Brain microvascular endothelial cell (primary cell): ENCODE data around the gene ZBTB37.
A peak's percentile ranks its signal among the peaks of the same experiment; 100 is the strongest.

Experiments
- DNase-seq: peaks from one replicate; pipeline ENCODE4 v3.0.0-alpha.2; 2020
- H3K27ac ChIP-seq: fragments of 250-450 bp; sonication (Bioruptor Pico); 2 replicates; pipeline ENCODE4 v1.5.1; 2020; ENCODE audit warnings: mild to moderate bottlenecking, moderate library complexity
- H3K27me3 ChIP-seq: fragments of 250-450 bp; sonication (Bioruptor Pico); replicated peaks from 2 replicates; pipeline ENCODE4 v1.5.1; 2020; ENCODE audit warnings: mild to moderate bottlenecking
- H3K36me3 ChIP-seq: fragments of 250-450 bp; sonication (Bioruptor Pico); replicated peaks from 2 replicates; pipeline ENCODE4 v1.5.1; 2020; ENCODE audit warnings: mild to moderate bottlenecking
- H3K4me3 ChIP-seq: 2 replicates; pipeline ENCODE4 v1.5.1; 2011; ENCODE audit warnings: low read depth, mild to moderate bottlenecking, control low read depth, low read length, moderate library complexity
- CTCF ChIP-seq: IDR thresholded peaks from 2 replicates; pipeline ENCODE4 v1.5.1; 2011; ENCODE audit warnings: low read depth, mild to moderate bottlenecking, moderate library complexity, low read length, control low read depth, inconsistent platforms; ENCODE audit errors: missing control alignments
- in situ Hi-C: cut with HindIII; loops from 2 replicates; pipeline ENCODE4 v1.10.0; 2017; ENCODE audit warnings: low sequenced_read_pairs, low pct_ligation_motif_present

ZBTB37 gene

GRCh38 chr1:173867753-173868265, 371 bp upstream of the ZBTB37 start, which contains the start of gene GAS5:
Gene GAS5, minus strand, starts transcription at chr1:173867989.
- peaks cover 50% of the 10 kb centered on the region for H3K36me3 ChIP-seq
- DNase-seq: peak; percentile 99
- H3K4me3 ChIP-seq: peak within 1 kb of the TSS; percentile 95
- in situ Hi-C loops: no loop called here
- peak within 1 kb of the TSS; percentile 70 for H3K27ac ChIP-seq
- no peak for TF ChIP-seq CTCF
- H3K27me3 ChIP-seq: no peaks in the 10 kb centered on the region

GRCh38 chr1:173869021-173869359, 810 bp downstream of the ZBTB37 start:
- H3K27me3 ChIP-seq: no peaks in the 10 kb centered on the region
- DNase-seq: no peak
- peak overlapping the region; percentile 95 for H3K4me3 ChIP-seq
- peaks cover 39% of the 10 kb centered on the region for H3K36me3 ChIP-seq
- H3K27ac ChIP-seq: peak overlapping the region; percentile 58
- in situ Hi-C loops: no loop called here
- no peak for TF ChIP-seq CTCF

- DNase-seq: no peak
- no peak overlapping the region for H3K27ac ChIP-seq
These were observed 2.3 kb downstream of the ZBTB37 start for GRCh38 chr1:173870252-173871075.

GRCh38 chr1:173871091-173871490, 2.9 kb downstream of the ZBTB37 start:
- Histone ChIP-seq H3K27me3 (no peaks in the 10 kb centered on the region), H3K4me3 (no peak overlapping the region), H3K36me3 (peaks cover 20% of the 10 kb centered on the region), H3K27ac (no peak overlapping the region)
- no peak for DNase-seq
- in situ Hi-C loops: no loop called here
- no peak for TF ChIP-seq CTCF

More at GRCh38 chr1:173870252-173871075, 2.3 kb downstream of the ZBTB37 start:
- no peak for TF ChIP-seq CTCF
- no peak overlapping the region for H3K4me3 ChIP-seq
- H3K36me3 ChIP-seq: peaks cover 26% of the 10 kb centered on the region
- in situ Hi-C loops: no loop called here
- no peaks in the 10 kb centered on the region for H3K27me3 ChIP-seq

- in situ Hi-C loops: no loop called here
- Histone ChIP-seq H3K27me3 (no peaks in the 10 kb centered on the region), H3K27ac (no peak overlapping the region), H3K4me3 (no peak overlapping the region), H3K36me3 (peaks cover 18% of the 10 kb centered on the region)
- TF ChIP-seq CTCF: no peak
- DNase-seq: no peak
These were observed 3.3 kb downstream of the ZBTB37 start for GRCh38 chr1:173871500-173871899.
